Smooth muscle cell (in vitro differentiated cells): Measurements from ENCODE around the gene SH3BP1. TPM values are rescaled to one million over a fixed set of nuclear protein-coding genes. Genes with fewer than 3 reads are reported as not detected.
"Not testable (repeated sequence)": the region's sequence is repeated elsewhere in the genome, so short reads cannot be mapped to it uniquely, and the experiment has no call there.

Source experiments
- DNase-seq: peaks from one replicate; lab custom pipeline; 2025; ENCODE audit not compliant: unreplicated experiment; lab: John Stamatoyannopoulos, UW
- H2AFZ ChIP-seq: fragments of 200-600 bp; sonication (generic); 2 replicates; pipeline ENCODE4 v1.6.0; 2016; ENCODE audit warnings: antibody characterized with exemption, low read depth, mild to moderate bottlenecking
- H3F3A ChIP-seq: fragments of 200-600 bp; sonication (generic); 2 replicates; pipeline ENCODE4 v1.6.0; 2017; ENCODE audit warnings: antibody characterized with exemption, low read depth
- H3K27ac ChIP-seq: fragments of 200-600 bp; sonication (generic); 2 replicates; pipeline ENCODE4 v1.5.1; 2016; ENCODE audit warnings: low read depth, mild to moderate bottlenecking
- H3K27me3 ChIP-seq: fragments of 200-600 bp; sonication (generic); 2 replicates; pipeline ENCODE4 v1.6.1; 2016; ENCODE audit warnings: low read depth, mild to moderate bottlenecking
- H3K36me3 ChIP-seq: fragments of 200-600 bp; sonication (generic); 2 replicates; pipeline ENCODE4 v1.5.1; 2016; ENCODE audit warnings: low read depth
- H3K4me1 ChIP-seq: fragments of 200-600 bp; sonication (generic); 2 replicates; pipeline ENCODE4 v1.5.1; 2016; ENCODE audit warnings: low read depth
- H3K4me2 ChIP-seq: fragments of 200-600 bp; sonication (generic); 2 replicates; pipeline ENCODE4 v1.6.0; 2016; ENCODE audit warnings: mild to moderate bottlenecking
- H3K4me3 ChIP-seq: fragments of 200-600 bp; sonication (generic); 2 replicates; pipeline ENCODE4 v1.5.1; 2016; ENCODE audit warnings: mild to moderate bottlenecking
- H3K79me2 ChIP-seq: fragments of 200-600 bp; sonication (generic); 2 replicates; pipeline ENCODE4 v1.6.0; 2016; ENCODE audit warnings: low read depth, mild to moderate bottlenecking
- H3K9ac ChIP-seq: fragments of 200-600 bp; sonication (generic); 2 replicates; pipeline ENCODE4 v1.6.0; 2016; ENCODE audit warnings: low read depth
- H3K9me3 ChIP-seq: fragments of 200-600 bp; sonication (generic); replicated peaks from 2 replicates; pipeline ENCODE4 v1.5.1; 2016; ENCODE audit warnings: low read depth
- H4K20me1 ChIP-seq: fragments of 200-600 bp; sonication (generic); 2 replicates; pipeline ENCODE4 v1.6.0; 2016; ENCODE audit warnings: low read depth
- CTCF ChIP-seq: fragments of 200-600 bp; sonication (generic); IDR thresholded peaks from 2 replicates; pipeline ENCODE4 v1.5.1; 2017; ENCODE audit warnings: borderline replicate concordance, mild to moderate bottlenecking, antibody characterized with exemption; ENCODE audit not compliant: insufficient read depth, poor library complexity, severe bottlenecking
- WGBS: methylation state at CpG from one replicate; pipeline ENCODE4 v1.1.7; 2016; ENCODE audit warnings: low lambda C conversion rate; 5-methylcytosine and 5-hydroxymethylcytosine counted together
- polyA plus RNA-seq: library from polyadenylated mRNA; unstranded; fragments of >200 nt; fragmentation: Nextera tagmentation; extraction: Ambion mirVana; gene quantifications from 2 replicates; pipeline ENCODE4 v1.2.1, GENCODE V29; 2016
- total RNA-seq: library from RNA; depleted of rRNA; stranded (reverse); fragments of >200 nt; gene quantifications from 2 replicates; pipeline ENCODE4 v1.2.3, GENCODE V29; 2014

The SH3BP1 gene
- total and polyA plus RNA-seq, 2 experiments from 2014 or later, result 16.6 to 20.4 TPM

- H3K4me2 ChIP-seq, result no peak overlapping the region
- WGBS, result 96% methylated on average over 18 of the region's 18 CpGs
- no peaks in the 10 kb centered on the region for H3K27me3 ChIP-seq
- H3K9me3 ChIP-seq, result no peaks in the 10 kb centered on the region
- H3K79me2 ChIP-seq, result peaks cover 14% of the 10 kb centered on the region
- H3K36me3 ChIP-seq, result no peaks in the 10 kb centered on the region
- no peaks in the 10 kb centered on the region for H3F3A ChIP-seq
- no peak overlapping the region for H2AFZ ChIP-seq
- no peaks in the 10 kb centered on the region for H4K20me1 ChIP-seq
- no peak overlapping the region for H3K4me3 ChIP-seq
- no peak overlapping the region for H3K27ac ChIP-seq
- DNase-seq, result no peak
- no peak for TF ChIP-seq CTCF
- no peak overlapping the region for H3K9ac ChIP-seq
- peaks cover under 1% of the 10 kb centered on the region for H3K4me1 ChIP-seq
These were observed 51.5 kb downstream of the SH3BP1 start for GRCh38 chr22:37690901-37691504.

- TF ChIP-seq CTCF, result no peak
- DNase-seq, result no peak
- no peaks in the 10 kb centered on the region for H3F3A ChIP-seq
- no peak overlapping the region for H3K4me3 ChIP-seq
- no peak overlapping the region for H3K4me2 ChIP-seq
- no peaks in the 10 kb centered on the region for H3K9me3 ChIP-seq
- H3K79me2 ChIP-seq, result peaks cover under 1% of the 10 kb centered on the region
- 95% methylated on average over 15 of the region's 15 CpGs for WGBS
- no peak overlapping the region for H3K9ac ChIP-seq
- no peak overlapping the region for H2AFZ ChIP-seq
- no peaks in the 10 kb centered on the region for H3K36me3 ChIP-seq
- H3K27ac ChIP-seq, result no peak overlapping the region
- H3K4me1 ChIP-seq, result no peaks in the 10 kb centered on the region
- no peaks in the 10 kb centered on the region for H3K27me3 ChIP-seq
- no peaks in the 10 kb centered on the region for H4K20me1 ChIP-seq
These were observed 53.3 kb downstream of the SH3BP1 start for GRCh38 chr22:37692627-37693285.

GRCh38 chr22:37694131-37694530, 54.7 kb downstream of the SH3BP1 start:
- not testable (repeated sequence) for H3K27ac ChIP-seq, H3K79me2 ChIP-seq, H3F3A ChIP-seq, H3K4me3 ChIP-seq, H3K4me1 ChIP-seq, H3K9me3 ChIP-seq, H3K9ac ChIP-seq, H3K27me3 ChIP-seq, H4K20me1 ChIP-seq, H3K36me3 ChIP-seq, DNase-seq, H3K4me2 ChIP-seq, H2AFZ ChIP-seq
- WGBS, result 96% methylated on average over 7 of the region's 7 CpGs

- not testable (repeated sequence) for H2AFZ ChIP-seq, H3K27ac ChIP-seq, H3K9ac ChIP-seq
These were observed 56.8 kb downstream of the SH3BP1 start for GRCh38 chr22:37696260-37696656.

More at GRCh38 chr22:37696260-37696656, 56.8 kb downstream of the SH3BP1 start:
- not testable (repeated sequence) for H3F3A ChIP-seq, H4K20me1 ChIP-seq, H3K36me3 ChIP-seq, H3K9me3 ChIP-seq, H3K27me3 ChIP-seq, DNase-seq, H3K4me1 ChIP-seq, H3K79me2 ChIP-seq
- 47% methylated on average over 13 of the region's 13 CpGs for WGBS
- H3K4me3 ChIP-seq, result peak overlapping the region; percentile 40
- peak overlapping the region; percentile 85 for H3K4me2 ChIP-seq
